ENCODE results near the gene IL13RA1.
"Not testable (repeated sequence)": the region's sequence is repeated elsewhere in the genome, so short reads cannot be mapped to it uniquely, and the experiment has no call there.

The IL13RA1 gene

DNA sequence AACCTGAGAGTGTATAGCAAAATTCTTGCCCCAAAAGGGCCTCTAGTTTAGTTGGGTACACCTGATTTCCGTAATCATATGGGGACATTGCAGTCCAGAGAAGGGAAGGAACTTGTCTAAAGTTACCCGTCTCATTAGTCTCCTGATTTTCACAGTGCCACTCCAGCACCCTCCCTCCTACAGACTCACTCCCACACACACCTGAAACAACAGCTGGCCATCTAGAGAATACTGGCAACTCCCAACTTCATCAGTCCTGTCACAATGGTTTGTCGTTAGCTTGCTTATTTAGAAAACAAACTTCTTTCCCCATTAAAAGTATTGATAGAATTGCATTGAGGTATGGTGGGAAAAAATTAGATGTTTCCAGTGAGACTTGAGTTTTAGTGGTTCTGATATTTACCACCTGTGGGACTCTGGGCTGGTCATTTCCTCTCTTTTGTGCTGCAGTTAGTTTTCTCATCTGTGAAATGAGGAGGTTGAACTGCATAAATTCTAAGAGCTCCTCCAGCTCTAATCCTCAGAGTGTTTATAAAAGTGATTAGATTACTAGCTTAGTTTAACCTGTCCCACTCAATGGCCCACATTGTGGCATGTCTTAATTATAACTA, 1.7 kb downstream of the IL13RA1 start:
- DNase-seq: no peak

DNA sequence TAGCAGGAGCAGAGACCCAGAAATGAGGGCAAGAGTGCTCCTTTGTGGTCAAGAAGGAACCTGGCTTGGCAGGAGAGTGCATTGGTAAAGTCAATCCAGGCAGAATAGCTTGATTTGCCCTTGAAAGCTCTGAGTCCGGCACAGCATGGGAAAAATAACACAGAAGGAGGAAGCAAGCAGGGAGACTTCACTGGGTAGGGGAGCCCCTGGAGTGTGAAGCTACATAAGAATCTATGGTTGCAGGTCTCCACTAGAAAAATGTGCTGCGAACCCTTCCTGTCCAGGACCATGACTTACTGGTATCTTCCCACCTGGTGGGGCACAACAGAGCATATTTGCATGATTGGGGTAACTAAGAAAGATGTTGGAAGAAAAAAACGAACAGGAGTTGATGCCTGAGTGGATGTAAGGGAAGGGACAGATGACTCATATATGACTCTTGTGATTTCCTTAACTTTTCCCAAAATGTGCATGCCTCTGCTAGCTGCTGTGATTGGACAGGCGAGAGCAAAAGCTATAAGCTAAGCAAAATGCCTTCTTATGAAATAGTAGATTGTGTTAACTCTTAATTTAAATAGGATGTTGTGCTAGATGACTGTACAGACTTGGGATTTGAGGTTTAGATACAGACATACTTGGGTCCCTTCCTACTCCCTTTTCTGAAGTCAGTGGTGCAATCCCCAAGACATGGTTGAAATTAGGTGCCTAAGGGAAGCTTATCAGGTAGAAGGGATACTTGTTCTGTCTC, 3.3 kb downstream of the IL13RA1 start:
- no peak for DNase-seq

DNA sequence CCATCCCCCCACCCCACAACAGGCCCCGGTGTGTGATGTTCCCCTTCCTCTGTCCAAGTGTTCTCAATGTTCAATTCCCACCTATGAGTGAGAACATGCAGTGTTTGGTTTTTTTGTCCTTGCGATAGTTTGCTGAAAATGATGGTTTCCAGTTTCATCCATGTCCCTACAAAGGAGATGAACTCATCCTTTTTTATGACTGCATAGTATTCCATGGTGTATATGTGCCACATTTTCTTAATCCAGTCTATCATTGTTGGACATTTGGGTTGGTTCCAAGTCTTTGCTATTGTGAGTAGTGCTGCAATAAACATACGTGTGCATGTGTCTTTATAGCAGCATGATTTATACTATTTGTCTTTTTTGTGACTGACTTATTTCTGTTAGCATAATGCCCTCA, 5.1 kb downstream of the IL13RA1 start:
- not testable (repeated sequence) for DNase-seq

DNA sequence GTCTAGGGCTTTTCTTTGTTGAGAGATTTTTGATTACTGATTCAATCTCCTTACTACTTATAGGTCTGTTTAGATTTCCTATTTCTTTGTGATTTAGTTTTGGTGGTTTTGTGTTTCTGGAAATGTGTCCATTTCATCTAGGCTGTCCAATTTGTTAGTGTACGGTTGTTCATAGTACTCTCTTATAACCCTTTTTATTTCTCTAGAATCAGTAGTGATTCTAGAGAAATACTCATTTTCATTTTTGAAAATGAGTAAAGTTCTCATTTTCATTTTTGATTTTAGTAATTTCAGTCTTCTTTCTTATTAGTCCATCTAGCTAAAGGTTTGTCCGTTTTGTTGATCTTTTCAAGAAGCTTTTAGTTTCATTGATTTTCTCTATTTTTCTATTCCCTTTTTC, 7.5 kb downstream of the IL13RA1 start:
- DNase-seq: no peak

DNA sequence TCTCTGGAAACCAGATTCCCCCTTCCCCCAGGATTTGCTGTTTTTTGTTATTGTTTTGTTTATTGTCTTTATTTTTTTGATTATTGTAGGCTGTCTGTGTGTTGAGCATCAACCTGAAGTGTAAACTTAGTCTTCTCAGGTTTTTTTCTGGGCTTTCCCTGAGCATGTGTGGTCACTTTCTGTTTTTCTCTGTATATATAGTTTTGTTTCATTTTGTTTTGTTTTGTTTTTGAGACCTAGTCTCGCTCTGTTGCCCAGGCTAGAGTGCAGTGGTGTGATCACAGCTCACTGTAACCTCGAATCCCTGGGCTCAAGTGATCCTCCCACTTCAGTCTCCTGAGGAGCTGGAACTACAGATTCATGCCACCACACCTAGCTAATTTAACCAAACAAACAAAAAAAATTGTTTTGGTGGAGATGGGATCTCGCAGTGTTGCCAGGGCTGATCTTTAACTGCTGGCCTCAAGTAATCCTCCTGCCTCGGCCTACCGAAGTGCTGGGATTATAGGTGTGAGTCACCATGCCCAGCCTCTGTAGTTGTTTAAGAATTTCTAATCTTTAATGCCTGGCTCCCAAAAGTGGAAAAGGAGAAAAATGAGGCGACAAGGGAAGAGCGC, 9.1 kb downstream of the IL13RA1 start:
- DNase-seq: no peak

DNA sequence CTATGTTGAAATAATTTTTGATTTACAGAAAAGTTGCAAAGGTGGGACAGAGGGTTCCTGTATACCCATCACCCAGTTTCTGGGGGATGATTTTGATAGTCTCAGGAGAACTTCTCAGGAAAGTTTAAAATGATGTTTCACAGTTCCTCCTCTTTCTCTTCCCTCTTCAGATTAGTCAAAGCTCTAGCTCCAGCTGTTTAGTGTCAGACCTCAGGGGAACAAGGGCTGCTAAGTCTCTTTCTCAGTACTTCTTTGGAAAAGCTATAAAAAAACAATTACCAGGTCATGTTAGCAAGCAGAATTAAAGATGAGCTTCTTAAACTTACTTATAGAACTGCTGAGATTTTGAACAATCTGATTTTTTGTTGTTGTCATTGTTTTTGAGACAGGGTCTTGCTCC, 12.2 kb downstream of the IL13RA1 start:
- no peak for DNase-seq

DNA sequence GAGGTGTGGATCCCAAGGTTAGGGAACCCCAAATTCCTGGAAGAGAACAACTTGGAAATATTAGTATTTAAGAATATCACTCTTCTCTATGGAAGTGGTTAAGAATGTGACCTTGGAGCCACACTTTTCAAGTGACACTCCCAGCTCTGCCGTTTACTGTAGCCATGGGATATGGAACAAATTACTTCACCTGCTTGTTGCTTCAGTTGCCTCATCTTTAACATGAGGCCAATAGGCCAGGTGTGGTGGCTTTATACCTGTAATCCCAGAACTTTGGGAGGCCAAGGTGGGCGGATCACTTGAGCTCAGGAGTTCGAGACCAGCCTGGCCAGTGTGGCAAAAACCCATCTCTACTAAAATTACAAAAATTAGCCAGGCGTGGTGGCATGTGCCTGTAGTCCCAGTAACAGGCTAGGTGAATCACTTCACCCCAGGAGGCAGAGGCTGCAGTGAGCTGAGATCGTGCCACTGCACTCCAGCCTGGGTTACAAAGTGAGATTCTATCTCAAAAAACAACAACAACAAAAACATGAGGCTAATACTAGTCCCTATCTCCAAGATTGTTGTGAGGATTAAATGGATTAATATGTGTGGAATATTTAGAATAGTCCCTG, 13.0 kb downstream of the IL13RA1 start:
- DNase-seq: no peak

DNA sequence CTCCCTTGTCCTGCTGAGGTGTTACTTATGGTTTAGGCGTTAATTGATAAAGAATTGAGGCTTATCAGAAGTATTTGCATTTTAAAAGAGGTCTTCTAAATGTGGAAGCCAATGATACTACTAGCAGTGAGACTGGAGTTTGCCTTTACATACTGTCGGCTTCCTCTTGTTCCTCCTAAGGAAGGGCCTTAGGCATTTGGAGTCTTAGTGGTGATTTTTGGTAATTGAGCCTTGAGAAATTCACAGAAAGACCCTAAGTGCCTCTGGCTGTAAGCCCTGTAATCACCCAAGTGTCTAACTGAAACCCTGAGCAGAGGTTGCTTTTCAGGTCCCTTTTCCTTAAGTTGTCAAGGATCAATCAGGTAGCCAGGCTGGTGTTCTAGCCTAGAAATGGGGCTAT, 14.8 kb downstream of the IL13RA1 start:
- no peak for DNase-seq

DNA sequence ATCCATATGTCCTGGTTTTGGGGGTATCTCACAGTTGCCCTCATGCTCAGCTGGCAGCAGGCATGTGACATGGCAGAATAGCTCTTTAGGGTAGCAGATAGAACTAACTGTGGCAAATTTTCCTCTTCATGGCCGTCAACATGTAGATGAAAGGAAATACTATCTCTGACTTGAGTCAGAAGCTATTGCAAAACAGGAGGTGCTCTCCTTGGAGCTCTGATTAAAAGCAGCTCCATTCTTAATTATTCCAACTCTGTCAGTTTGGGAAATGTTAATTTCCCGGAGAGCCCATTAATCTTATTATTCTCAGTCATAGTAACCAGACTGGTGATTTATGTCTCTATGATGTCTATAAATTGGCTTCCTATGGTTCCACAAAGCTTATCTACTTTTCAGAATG, 18.2 kb downstream of the IL13RA1 start:
- no peak for DNase-seq

DNA sequence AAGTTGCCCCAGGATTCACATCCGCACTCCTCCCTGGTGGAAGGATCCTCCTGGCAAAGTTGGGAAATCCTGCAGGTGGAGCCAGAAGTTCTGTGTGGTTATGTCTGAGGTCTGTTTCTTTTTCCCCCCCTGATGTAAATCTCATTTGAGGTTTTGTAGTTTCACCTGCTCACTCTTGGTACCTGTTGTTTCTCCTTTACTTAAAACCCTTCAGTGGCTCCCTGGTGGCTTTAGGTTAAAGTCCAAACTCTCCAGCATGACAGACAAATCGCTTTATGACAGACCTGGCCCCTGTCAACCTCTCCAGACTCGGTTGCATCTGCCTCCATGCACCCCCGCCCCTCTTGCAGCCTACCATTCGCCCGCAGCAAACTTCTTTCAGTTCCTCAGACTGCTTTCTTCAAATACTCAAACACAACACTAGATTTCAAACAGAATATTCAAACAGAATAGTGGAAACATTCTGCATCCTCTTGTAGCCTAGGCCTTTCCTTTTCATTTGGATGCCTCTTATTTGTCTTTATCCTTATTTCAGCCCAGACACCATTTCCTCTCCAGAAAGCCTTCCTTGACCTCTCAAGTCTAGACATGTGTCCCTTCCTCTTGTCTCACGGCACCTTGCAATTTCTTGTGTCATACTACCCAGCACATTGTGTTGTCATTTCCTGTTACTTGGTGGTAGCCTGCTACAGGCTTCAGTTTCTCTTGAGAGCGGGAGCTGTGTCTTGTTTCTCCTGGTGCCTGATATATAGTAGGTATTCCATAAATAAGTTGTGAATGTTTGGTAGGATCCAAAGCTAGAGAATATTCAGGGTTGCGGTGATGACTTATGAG, 24.8 kb downstream of the IL13RA1 start:
- no peak for DNase-seq

DNA sequence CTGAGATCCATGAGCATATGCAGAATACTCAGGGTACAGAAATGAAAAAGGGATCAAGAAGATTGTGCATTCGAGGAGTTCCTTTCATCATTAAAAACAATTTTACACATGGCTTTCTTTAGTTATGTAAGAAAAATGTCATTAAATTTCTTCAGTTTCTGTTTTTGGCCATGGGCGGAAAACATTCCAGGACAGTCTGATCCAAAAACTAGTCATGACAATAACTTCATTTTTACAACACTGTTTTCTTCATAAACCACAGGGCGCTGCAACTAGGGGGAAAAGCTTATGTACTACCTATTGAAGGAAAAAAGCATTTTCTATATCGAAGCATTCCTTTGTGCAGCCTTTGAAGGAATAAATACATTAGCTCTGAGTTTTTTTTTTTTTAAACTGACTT, 28.2 kb downstream of the IL13RA1 start:
- DNase-seq: no peak

DNA sequence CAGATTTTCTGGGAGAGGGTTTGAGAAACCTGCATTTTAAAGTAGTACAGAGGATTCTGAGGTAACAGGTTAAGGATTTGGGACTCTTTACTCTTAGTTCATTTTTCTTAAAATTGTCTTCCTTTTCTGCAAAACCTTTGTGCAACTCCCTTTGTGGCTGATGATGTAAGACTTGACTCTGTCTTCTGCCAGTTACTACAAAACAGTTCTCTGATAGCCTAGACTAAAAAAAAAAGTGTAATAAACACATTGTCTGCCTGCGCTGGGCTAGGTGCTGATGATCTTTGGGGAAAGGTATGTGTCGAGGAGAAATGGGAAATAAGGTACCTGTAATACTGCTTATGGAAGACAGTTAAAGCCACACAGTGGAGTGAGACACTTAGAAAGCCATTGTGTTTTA, 28.7 kb downstream of the IL13RA1 start:
- DNase-seq: no peak

DNA sequence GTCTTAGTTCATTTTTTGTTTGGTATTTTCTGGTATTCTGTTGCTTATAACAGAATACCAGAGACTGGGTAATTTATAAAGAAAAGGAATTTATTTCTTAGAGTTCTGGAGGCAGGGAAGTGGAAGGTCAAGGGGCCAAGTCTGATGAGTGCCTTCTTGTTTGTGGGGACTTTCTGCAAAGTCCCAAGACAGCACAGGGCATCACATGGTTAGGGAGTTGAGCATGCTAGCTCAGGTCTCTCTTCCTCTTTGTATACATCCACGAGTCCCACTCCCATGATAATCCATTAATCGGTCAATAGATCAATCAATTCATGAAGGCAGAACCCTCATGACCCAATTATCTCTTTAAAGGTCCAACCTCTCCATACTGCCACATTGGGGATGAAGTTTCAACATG, 31.1 kb downstream of the IL13RA1 start:
- no peak for DNase-seq

DNA sequence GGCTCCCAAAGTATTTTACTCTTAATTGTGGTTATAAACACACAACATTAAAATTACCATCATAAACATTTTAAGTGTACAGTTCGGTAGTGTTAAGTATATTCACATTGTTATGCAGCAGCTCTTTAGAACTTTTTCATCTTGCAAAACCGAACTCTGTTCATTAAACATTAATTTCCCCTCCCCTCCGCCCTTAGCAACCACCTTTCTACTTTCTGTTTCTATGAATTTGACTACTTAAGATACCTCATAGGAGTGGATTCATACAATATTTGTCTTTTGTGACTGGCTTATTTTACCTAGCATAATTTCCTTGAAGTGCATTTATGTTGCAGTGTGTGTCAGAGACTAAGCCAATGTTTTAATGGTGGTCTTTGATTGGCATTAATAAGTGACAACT, 32.6 kb downstream of the IL13RA1 start:
- DNase-seq: no peak

DNA sequence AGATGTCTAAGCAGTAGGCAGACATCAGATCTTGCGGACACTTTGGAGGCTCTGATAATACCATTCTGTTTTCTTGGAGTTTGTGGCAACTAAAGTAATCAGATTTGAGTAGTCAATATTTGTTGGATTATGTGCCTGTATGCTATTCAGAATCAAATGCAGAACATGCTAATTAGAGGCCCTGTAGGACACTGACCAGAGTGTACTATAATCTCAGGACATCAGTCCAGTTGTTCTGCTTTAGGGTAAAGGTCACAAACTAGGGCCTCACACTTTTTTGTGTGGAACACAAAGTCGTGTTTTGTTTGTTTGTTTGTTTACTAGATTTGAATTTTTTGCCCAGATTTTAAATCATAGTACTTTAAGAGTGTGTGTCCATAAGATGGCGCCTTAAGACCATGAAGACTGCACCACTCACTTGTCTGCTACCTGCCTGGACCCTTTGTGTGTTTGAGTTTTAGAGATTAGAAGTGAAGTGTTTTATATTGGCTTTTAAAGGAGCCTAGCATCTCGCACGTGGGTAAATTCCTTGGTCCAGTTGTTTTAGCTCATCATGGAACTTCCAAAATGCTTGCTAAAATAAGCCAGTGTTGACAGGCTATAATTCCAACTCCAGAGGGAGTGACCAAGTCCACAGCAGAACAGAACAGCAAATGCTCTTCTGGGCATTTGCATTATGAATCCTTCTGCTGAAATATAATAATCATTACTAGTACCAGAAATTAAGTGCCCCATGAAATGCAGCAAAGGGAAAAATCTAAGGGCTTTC, 34.7 kb downstream of the IL13RA1 start:
- DNase-seq: no peak

DNA sequence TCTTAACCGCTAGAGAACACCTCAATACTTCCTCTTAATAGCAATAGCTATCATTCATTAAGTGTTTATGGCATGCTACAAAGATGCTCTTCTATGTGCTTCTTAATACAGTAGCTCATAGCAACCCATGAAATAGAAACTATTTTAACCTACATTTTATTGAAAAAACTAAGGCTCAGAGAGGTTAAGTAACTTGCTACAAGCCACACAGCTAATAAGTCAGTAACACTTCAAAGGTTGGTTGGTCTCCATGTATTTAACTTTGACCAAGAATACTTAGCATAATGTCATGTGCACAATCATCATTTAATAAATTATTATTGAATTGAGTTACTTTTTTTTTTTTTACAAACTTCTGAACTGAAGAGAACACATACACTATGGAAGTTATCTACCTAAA, 36.1 kb downstream of the IL13RA1 start:
- no peak for DNase-seq

DNA sequence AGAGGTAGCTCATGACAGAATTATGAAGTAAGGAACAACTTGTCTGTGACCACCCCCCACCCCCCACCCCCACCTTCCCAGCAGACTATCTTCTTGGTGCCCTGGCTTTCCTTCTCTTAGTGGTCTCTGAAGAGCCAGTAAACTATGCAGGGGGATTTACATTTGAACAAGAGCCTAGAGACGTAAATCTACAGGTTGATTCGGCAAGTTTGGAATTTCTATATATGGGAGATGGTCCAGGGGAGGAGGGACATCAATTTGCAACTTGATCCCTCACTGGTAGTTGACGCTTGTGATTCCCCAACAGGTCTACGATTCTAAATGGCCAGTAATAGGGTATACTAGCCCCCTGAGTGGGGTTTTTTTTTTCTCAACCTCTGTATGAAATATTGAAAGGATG, 36.7 kb downstream of the IL13RA1 start:
- no peak for DNase-seq

DNA sequence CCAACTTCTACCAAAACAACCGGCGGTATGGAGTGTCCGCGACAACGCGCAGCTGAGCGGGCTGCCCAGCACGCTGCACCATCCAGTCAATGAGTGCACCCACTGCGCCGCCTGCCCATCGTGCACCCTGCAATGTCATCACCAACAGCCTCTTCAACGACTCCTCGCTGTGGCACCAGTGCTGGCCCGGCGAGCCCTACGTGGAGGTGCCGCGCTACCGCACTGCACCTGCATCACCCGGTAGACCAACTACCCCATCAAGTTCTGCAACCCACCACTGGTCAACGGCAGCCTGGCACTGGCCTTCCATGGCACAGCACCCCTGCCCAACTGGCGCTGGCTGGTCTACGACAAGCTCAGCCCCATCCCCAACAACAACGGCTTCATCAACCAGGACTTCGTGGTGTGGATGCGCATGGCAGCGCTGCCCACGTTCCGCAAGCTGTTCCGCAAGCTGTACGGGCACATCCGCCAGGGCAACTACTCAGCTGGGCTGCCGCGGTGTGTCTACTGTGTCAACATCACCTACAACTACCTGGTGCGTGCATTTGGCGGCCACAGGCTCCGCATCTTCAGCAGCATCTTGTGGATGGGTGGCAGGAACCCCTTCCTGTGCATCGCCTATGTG, 42.8 kb downstream of the IL13RA1 start:
- no peak for DNase-seq

DNA sequence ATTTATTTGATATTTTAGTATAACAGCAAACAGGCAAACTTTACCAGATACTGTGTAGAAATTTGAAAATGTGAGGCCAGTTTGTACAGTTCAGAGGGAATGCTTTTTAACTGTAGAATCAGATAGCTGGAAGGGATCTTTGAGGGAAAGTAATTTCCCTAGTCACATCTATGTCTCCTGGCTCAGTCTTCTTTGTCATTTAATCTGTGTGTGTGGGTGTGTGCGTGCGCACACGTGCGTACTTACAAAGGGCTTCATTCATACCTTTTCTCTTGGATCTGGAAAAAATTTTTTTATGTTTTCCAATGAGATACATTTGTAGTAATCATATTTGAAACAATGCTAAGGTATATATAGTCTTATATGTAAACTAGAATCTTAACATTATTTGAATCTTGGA, 44.6 kb downstream of the IL13RA1 start:
- DNase-seq: no peak

DNA sequence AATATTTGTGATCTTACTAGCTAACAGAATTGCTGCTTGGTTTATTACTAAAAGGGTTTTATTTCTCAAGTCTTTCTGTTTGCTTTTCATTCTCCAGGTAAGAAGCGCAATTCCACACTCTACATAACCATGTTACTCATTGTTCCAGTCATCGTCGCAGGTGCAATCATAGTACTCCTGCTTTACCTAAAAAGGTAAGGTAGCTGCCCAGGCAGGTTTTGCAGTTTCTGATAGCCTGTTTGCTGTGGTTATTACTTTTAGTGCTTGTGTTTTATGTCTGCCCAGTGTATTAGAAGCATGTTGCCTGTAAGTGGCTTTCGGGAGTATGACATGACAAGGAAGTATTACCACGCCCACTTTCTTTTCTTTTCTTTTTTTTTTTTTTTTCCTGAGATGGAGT, 46.4 kb downstream of the IL13RA1 start:
- no peak for DNase-seq

DNA sequence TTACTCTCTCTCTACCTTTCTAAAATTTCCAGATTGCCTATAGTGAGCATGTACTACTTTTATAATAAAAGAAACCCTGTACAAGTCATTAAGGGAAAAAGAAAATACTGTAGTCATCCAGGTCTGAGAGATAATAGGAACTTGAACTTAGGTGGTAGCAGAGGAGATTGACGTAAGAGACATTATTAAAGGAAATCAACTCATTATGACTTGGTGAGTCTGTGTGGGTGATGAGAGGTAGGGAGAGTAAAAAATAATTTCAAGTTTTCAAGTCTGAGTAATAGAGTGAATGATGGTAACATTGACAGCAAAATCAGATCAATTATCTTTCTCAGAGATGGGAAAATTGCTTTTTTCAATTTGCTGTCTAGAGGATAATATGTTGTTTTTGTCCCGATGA, 52.2 kb downstream of the IL13RA1 start:
- DNase-seq: no peak

DNA sequence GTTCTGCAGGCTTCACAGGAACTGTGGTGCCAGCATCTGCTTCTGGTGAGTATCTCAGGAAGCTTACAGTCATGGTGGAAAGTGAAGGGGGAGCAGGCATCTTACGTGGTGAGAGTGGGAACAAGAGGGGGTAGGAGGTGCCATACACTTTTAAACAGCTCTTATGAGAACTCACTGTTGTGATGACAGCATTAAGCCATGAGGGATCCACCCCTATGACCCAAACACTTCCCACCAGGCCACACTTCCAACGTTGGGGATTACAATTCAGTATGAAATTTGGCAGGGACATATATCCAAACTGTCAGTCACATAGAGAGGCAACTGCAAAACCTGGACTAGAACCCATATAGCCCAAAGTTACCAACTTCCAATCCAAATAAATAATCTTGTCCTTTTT, 53.1 kb downstream of the IL13RA1 start:
- no peak for DNase-seq

Data from activated T-cell treated with anti-CD3 and anti-CD28 coated beads for 4 hours (primary cell).